CD4-positive, alpha-beta T cell (primary cell): ENCODE measurements around the gene CD300LF. TPM values are rescaled to one million over a fixed set of nuclear protein-coding genes. Genes with fewer than 3 reads are reported as not detected.
A peak's percentile ranks its signal among the peaks of the same experiment; 100 is the strongest.

Source experiments
- ATAC-seq: fragments of 200-7000 bp; cut with Tn5 transposase; one replicate; pipeline ENCODE4 v1.10.0; 2022; ENCODE audit warnings: mild to moderate bottlenecking; ENCODE audit not compliant: poor library complexity
- CTCF ChIA-PET: fragments of 350-600 bp; sonication (Branson Sonifier 250); formaldehyde crosslinking; loops from one replicate; lab custom pipeline; 2021; ENCODE audit warnings: antibody characterized with exemption, inconsistent platforms; lab: Charles Lee
- POLR2A ChIA-PET: fragments of 350-600 bp; sonication (Branson Sonifier 250); formaldehyde crosslinking; loops from one replicate; lab custom pipeline; 2021; ENCODE audit warnings: antibody characterized with exemption, inconsistent platforms; lab: Charles Lee
- DNase-seq, 14 experiments: peaks; one replicate each; pipeline ENCODE4 v3.0.0-alpha.2; 2013 to 2020; ENCODE audit warnings: mixed read lengths in 2 of 14
- H3K27ac ChIP-seq, 2 donors: one replicate each; pipeline versions ENCODE4 v1.5.1 to v1.7.0; 2013; ENCODE audit warnings: low read length in 2 of 2, low read depth in 1 of 2, mild to moderate bottlenecking in 1 of 2
- H3K27me3 ChIP-seq, 2 experiments: 1 replicate in 1 of 2; 2 replicates in 1 of 2; pipeline versions ENCODE4 v1.6.1 to v1.7.0; 2013; ENCODE audit warnings: low read length in 2 of 2, control low read depth in 1 of 2, mild to moderate bottlenecking in 1 of 2, moderate library complexity in 1 of 2; ENCODE audit not compliant: insufficient read depth in 2 of 2, control insufficient read depth in 1 of 2
- H3K36me3 ChIP-seq: one replicate; pipeline ENCODE4 v1.6.1; 2013; ENCODE audit warnings: low read length, control low read depth; ENCODE audit not compliant: insufficient read depth
- H3K4me1 ChIP-seq: one replicate; pipeline ENCODE4 v1.6.1; 2013; ENCODE audit warnings: low read length, control low read depth; ENCODE audit not compliant: insufficient read depth
- H3K4me3 ChIP-seq: one replicate; pipeline ENCODE4 v1.5.1; 2013; ENCODE audit warnings: mild to moderate bottlenecking, low read length, moderate library complexity
- H3K9me3 ChIP-seq, 2 experiments: 1 replicate in 1 of 2; 2 replicates in 1 of 2; pipeline versions ENCODE4 v1.6.1 to v1.7.0; 2013; ENCODE audit warnings: low read length in 2 of 2, mild to moderate bottlenecking in 2 of 2, control low read depth in 1 of 2, moderate library complexity in 1 of 2; ENCODE audit not compliant: control insufficient read depth in 1 of 2, insufficient read depth in 1 of 2
- H3K27ac Mint-ChIP-seq: one replicate; pipeline ENCODE4 v1.8.0; 2020; ENCODE audit warnings: mixed read lengths
- H3K27me3 Mint-ChIP-seq: one replicate; pipeline ENCODE4 v1.8.0; 2021; ENCODE audit warnings: mixed read lengths
- H3K36me3 Mint-ChIP-seq: one replicate; pipeline ENCODE4 v1.8.0; 2021; ENCODE audit warnings: low read depth, mixed read lengths
- H3K4me1 Mint-ChIP-seq: one replicate; pipeline ENCODE4 v1.8.0; 2021; ENCODE audit warnings: low read depth, mixed read lengths
- H3K4me3 Mint-ChIP-seq: one replicate; pipeline ENCODE4 v1.8.0; 2020; ENCODE audit warnings: mild to moderate bottlenecking, mixed read lengths
- H3K9me3 Mint-ChIP-seq: one replicate; pipeline ENCODE4 v1.8.0; 2020; ENCODE audit warnings: mixed read lengths
- intact Hi-C, 2 experiments: fragments of 100-400 bp; cut with DNase I in 1 of 2; cut with micrococcal nuclease in 1 of 2; formaldehyde crosslinking; loops; one replicate each; pipeline versions ENCODE4 v1.15.1 to v1.9.0; 2023 to 2025; cut with DNase I, micrococcal nuclease
- total RNA-seq, 174 experiments: library from RNA in 2 of 174; stranded (reverse) in 2 of 174; gene quantifications; one replicate each; pipeline ENCODE4 v1.2.3 and lab custom pipeline; 2021 to 2026
- TF ChIP-seq, protein P1 (sequence below): fragments of 200-600 bp; IDR thresholded peaks from one replicate; pipeline ENCODE4 v1.8.0; 2022; ENCODE audit warnings: antibody characterized with exemption, mild to moderate bottlenecking

The CD300LF gene
- total RNA-seq, 2 experiments from 2014 or later: 0.39 to 1.0 TPM

DNA sequence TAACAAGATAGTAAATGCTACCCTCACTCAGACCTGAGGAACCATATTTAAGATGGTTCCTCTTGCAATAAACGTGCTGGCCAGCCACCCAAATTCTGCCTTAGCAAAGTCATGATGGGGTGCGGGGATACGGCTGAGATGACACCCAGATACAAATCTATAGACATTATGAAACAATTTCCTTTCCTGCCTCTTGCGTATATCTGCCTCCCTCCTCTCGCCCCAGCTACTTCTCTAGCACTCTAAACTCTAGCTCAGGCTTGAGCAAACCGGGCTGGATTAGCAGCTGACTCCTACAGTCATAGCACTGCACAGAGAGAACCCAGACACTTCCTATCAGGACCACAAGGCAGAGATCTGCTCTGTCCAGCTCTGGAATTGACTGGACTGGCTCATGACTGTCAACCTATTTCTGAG, 22.3 kb downstream of the CD300LF start:
- H3K36me3 Mint-ChIP-seq: no peaks in the 10 kb centered on the region

DNA sequence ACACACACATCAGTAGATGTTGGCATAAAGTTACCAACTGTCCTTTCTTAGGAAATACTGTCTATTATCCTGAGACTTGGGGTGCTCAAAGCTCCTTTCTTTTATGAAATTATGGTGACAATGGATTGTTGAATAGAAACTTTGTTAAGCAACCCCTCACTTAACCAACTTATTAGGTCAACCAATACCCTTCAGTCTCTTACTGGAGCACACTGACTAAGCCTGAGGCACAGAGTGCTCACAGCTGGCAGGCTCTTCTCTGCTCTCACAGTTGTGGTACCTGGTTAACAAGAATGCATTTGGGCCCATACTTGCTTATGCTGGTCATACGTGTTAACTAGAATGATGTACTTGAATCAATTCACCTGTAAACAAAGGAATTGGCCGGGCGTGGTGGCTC, 24.8 kb downstream of the CD300LF start:
- Mint-ChIP-seq H3K4me1 (no peaks in the 10 kb centered on the region), H3K27me3 (no peaks in the 10 kb centered on the region), H3K36me3 (no peaks in the 10 kb centered on the region), H3K4me3 (no peak overlapping the region), H3K27ac (no peak overlapping the region), H3K9me3 (no peaks in the 10 kb centered on the region)
- Histone ChIP-seq H3K9me3 (no peaks in the 10 kb centered on the region), H3K27ac (no peak overlapping the region), H3K4me1 (peaks cover 2% of the 10 kb centered on the region), H3K4me3 (no peak overlapping the region), H3K27me3 (no peaks in the 10 kb centered on the region), H3K36me3 (no peaks in the 10 kb centered on the region)
- POLR2A ChIA-PET: no interaction called here
- no peak for DNase-seq
- TF ChIP-seq, protein P1, sequence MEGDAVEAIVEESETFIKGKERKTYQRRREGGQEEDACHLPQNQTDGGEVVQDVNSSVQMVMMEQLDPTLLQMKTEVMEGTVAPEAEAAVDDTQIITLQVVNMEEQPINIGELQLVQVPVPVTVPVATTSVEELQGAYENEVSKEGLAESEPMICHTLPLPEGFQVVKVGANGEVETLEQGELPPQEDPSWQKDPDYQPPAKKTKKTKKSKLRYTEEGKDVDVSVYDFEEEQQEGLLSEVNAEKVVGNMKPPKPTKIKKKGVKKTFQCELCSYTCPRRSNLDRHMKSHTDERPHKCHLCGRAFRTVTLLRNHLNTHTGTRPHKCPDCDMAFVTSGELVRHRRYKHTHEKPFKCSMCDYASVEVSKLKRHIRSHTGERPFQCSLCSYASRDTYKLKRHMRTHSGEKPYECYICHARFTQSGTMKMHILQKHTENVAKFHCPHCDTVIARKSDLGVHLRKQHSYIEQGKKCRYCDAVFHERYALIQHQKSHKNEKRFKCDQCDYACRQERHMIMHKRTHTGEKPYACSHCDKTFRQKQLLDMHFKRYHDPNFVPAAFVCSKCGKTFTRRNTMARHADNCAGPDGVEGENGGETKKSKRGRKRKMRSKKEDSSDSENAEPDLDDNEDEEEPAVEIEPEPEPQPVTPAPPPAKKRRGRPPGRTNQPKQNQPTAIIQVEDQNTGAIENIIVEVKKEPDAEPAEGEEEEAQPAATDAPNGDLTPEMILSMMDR: no peak
- CTCF ChIA-PET: interaction anchor here (0.7 kb wide), 1 partner anchor 323 kb away, joined by 3 read pairs; no protein-coding TSS in a partner anchor
- intact Hi-C loops: no loop called here
- no peak for ATAC-seq

More for the DNA sequence above, 22.3 kb downstream of the CD300LF start:
- Histone ChIP-seq H3K27ac (no peak overlapping the region), H3K36me3 (no peaks in the 10 kb centered on the region), H3K9me3 (no peaks in the 10 kb centered on the region), H3K4me1 (peaks cover 2% of the 10 kb centered on the region), H3K27me3 (no peaks in the 10 kb centered on the region), H3K4me3 (no peak overlapping the region)
- Mint-ChIP-seq H3K27ac (no peak overlapping the region), H3K4me3 (no peak overlapping the region), H3K4me1 (no peaks in the 10 kb centered on the region), H3K27me3 (no peaks in the 10 kb centered on the region), H3K9me3 (no peaks in the 10 kb centered on the region)
- ATAC-seq: no peak
- TF ChIP-seq, protein P1: no peak
- DNase-seq: peak in 2 of 14 experiments; percentile 49 to 61
- POLR2A ChIA-PET: no interaction called here
- intact Hi-C loops: no loop called here
- CTCF ChIA-PET: no interaction called here

DNA sequence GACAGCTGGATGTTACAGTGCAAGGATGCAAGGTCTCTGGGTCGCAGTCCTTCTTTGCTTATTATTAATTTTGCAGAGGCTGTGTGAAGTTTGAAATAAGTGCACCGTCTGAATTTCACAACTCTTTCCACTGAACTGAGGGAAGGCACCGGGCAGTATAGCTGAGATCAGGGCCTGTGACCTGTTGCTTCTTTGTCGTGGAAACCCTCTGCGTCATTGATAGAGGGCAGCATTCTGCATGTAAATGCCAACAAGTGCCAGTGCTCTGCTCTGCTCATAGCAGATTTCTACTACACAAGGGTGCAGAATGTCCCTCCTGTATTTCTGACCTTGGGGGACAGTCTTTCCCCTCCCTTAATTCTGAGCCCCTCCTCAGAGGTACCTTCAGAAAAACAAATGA, 26.0 kb downstream of the CD300LF start:
- Mint-ChIP-seq H3K27me3 (peaks cover 6% of the 10 kb centered on the region), H3K27ac (no peak overlapping the region), H3K4me1 (no peaks in the 10 kb centered on the region), H3K9me3 (no peaks in the 10 kb centered on the region), H3K36me3 (no peaks in the 10 kb centered on the region), H3K4me3 (no peak overlapping the region)
- H3K27me3 ChIP-seq: no peaks in the 10 kb centered on the region
- peak in 3 of 14 experiments; percentile 26 to 41 (median 34) for DNase-seq
- POLR2A ChIA-PET: no interaction called here
- ATAC-seq: no peak
- CTCF ChIA-PET: interaction anchor here (1.0 kb wide), 2 partner anchors 29 to 31 kb away, joined by 3 read pairs; no protein-coding TSS in a partner anchor
- H3K36me3 ChIP-seq: no peaks in the 10 kb centered on the region
- H3K4me3 ChIP-seq: no peak overlapping the region
- TF ChIP-seq, protein P1: no peak
- no peaks in the 10 kb centered on the region for H3K9me3 ChIP-seq
- intact Hi-C loops: no loop called here
- peaks cover 2% of the 10 kb centered on the region for H3K4me1 ChIP-seq
- no peak overlapping the region for H3K27ac ChIP-seq
